Measurements from ENCODE around the gene POLG. TPM values are rescaled to one million over a fixed set of nuclear protein-coding genes. Genes with fewer than 3 reads are reported as not detected.
A peak's percentile ranks its signal among the peaks of the same experiment; 100 is the strongest.

The POLG gene
- 56.2 TPM for total RNA-seq

DNA sequence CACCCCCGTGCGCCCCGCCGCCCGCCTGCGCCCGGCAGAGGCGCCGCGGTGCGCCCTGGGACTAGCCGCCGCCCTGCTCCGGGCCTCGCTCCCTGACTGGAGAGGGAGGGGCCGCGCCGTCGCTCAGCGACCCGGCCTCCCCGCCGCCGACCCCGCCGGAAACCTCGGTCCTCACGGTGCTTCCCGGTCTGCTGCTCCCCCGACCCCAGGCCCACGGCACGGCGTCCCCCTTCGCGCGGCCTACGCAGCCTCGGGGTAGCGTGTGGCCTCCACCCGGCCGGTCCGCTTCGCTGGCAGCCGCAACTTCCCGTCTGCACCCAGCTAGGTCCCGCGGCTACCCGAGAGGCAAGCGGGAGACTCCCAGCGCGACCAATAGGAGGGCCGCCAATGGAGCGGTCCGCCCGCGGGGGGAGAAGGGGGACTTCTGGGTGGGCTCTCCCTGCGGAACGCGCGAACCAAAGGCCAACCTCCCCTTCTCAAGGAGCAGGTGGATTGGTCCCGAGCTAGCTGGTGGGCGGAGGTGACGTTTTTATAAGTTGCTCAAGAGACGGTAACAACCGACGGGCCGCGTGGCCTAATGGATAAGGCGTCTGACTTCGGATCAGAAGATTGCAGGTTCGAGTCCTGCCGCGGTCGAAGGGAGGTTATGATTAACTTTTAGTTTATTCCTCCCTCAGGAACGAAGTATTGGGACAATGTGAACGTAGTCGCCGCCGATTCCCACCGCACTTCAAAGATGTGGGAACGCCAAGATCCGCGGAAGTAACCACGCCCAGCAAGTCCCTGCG is at the start of gene POLG:
Gene POLG (minus strand): TSS at position 315 of the 788 bp plus-strand sequence. CDS start 1,070 bp downstream, outside the sequence.
- DNase-seq (ENCODE audit: low spot score), result peak; percentile 98

DNA sequence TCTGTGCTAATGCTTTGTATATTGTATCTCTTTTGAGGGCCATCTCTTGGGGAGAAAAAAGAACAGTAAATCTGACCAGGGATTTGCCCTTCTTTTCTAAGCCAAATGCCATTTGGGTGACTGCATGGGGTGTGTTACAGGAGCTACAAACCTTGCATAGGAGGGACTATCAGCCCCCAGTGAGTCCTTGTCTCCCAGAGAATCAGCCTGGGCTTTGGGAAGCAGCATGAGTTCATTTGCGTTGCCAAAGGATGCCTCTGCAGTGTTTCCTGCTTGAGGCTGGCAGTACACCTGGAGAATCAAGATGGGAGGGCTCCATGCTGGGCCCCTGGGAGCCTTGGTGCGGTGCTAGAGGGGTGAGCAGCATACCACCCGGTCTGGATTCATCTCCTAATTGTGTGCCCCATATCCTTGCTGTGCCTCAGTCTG is 49.6 kb upstream of the POLG start:
- no peak for DNase-seq (ENCODE audit: low spot score)

DNA sequence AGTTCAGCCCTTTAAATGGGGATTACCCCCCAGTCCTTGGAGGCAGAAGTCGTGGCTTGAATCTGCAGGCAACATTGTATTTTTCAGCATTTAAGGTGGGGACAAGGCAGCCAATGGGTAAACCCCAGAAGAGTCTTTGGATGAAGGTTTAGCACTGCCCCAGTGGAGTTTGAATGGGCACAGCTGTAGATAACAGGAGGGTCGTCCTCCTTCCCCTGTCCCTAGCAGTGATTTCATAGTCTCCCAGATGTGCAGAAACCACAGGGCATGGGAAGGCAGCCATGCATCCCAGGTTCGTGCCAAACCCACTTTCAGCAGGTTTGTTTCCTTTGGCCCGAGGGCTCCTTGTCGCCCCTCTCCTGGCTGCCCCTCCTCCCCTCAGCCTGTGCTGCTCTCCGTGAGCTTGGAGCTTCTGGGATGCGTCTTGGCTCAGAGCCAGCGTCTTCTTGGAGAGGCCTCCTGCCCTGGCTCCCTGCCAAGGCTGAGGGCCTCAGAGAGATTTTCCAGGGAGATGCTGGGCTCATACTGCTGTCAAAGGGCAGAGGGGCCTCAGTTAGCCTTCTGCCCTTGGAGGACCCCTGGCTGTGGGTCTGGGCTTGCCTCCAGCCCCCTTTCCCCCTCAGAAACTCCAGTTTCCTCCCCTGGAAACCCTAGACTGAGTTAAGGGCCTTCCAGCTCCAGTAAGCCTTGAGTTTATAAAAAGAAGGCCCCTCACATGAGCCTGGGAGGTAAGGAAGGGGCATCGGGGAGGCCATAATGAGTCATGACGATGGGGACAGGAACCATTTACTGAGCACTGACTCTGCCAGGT is 48.9 kb upstream of the POLG start:
- peak; percentile 38 for DNase-seq (ENCODE audit: low spot score)

DNA sequence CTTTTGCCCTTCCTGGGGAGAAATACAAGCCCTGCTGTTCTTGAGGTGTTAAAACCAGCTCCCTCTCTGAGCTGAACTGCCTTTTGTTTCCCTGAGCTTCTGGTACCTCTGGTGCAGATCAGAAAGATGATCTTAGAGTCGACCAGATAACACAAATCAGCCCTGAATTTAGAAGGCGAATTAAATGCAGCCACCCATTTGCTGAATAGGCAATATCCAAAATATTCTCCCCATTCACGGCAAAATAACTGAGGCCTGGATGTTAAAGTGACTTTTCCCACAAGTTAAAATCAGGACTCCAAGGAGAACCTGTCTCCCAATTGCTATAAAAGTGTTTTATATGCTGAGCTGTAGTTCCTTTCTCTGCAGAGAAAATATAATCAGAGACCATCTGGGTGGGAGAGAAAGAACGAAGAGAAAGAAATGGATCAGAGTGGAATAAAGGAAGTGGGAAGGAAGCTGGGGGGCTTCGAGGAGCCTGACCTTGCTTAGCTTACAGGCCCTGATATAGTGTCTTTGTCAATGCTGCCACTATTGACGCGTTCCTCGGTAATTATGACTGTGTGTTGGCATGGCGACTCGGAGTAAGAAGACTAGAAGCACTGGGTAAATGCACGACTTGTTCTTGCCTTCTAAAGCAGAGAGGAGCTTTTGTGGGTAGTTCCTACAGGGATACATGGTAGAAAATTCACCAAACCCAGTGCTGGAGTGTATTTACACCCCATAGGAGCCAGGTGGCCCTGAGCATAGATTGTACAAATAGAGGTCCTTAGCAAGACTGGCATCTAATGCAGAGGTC is 47.5 kb upstream of the POLG start:
- no peak for DNase-seq (ENCODE audit: low spot score)

DNA sequence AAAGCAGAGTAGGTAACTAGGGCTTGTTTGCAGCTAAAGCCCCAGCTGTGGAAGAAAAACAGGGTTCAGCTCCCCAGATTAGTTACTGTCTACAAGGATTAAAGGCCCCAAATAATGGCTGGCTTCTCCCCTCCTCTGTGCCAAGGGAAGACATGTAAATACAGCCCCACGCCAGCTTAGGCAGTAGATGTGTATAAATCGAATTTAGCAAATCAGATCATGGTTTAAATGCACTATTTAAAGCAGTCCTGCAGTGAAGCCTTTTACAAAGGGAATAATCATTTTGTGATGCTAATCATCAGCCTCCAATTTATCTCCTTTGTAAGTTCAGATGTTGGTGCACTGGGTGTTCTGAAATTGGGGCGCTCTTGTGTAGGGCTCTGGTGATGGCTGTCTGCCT is 46.7 kb upstream of the POLG start:
- DNase-seq (ENCODE audit: low spot score), result no peak

DNA sequence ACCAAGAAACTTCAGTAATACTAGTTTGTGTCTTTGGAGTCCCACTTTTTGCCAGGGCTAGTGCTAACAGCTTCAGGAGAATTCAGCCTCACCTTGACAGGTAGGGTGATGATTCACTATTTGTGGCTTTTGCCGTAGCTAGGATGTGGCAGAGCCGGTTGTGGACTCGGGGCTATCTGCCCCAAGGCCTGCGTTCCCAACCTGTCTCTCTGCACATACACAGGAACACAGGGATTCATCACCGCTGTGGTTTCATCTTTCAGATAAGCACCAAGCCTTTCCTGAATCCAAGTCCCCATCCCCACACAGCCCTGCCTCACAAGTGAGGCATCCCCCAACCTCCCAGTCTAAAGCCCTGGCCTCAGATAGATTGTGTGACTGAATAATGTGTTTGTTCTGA is 45.2 kb upstream of the POLG start:
- DNase-seq (ENCODE audit: low spot score), result no peak

DNA sequence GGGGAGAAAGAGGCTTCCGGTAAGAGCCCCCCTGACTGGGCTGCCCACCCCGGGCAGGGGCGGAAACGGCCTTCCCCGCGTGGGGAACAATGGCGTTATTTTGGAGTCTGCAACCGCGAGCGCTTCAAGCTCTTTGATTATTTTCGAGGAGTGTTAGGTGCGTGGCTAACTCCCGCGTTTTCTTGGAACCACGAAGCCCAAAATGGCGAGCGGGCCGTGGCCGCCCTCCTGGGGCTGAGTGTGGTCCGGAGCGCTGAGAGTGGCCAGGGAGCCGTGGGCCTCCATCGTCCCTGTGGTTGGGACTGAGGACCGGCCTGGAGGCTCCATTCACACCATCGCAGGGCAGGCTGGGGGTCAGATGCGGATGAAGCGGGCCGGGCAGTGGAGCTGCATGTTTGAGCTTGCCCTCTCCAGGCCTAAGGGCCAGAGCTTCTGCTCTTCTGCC is 44.6 kb upstream of the POLG start:
- no peak for DNase-seq (ENCODE audit: low spot score)

DNA sequence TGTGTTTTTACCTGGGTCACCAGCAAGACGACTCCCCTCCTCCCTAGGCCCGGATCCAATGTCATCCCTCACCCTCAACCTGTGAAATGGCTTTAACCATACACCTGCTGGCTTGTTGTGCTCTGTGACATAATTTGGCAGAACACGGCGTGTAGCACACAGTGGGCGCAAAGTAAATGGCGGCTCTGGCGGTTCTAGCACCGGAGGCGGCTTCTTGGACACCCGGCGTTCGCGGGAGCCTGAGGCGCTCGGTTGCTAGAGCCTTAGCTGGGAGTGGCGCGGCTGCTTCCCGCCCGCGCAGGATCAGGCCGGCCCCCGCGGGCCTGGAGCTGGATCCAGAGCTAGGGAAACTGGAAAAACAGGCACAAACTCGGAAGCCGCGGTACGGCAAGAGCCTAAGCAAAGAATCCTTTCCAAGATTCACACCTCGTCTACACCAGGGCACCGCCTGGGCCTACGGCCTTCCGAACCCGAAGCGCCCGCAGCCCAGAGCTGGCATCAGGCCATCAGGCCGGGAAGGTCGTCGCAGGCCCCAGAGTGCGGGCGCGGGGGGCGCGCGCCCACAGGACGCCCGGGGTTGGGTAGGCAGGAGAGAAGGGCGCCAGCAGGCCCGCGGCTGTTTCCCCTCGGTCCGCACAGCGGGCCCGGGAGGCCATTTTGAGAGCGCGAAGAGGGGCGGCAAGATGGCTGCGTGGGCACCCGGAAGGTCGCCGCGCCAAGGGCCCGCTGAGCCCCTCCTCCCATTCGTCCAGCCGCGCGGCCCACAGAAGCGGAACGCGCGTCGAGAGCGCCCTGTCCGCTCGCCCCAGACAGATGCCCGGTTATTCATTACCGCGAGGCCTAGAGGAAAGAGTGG is 43.9 kb upstream of the POLG start:
- no peak for DNase-seq (ENCODE audit: low spot score)

DNA sequence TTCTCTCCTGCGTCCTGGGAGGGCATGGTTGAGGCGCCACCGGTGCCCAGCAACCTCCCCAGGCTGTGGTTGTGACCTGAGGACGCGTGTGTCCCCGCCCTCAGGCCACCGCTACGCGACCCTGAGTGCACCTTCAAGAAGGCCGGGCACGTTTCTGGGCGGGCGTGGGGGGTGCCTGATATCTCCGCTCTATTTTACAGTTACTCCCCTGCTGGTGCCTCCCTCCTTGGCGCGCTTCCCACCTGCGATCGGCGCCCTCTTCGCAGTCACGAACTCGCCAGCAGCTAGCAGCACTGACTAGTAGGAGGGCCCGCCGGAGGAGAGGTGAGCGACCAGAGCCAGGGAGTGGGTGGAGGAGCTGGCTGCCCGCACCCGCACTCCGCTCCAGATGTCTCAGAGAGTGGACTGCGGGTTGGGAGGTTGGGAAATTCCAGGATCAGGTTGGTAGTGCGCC is 43.2 kb upstream of the POLG start:
- DNase-seq (ENCODE audit: low spot score), result no peak

DNA sequence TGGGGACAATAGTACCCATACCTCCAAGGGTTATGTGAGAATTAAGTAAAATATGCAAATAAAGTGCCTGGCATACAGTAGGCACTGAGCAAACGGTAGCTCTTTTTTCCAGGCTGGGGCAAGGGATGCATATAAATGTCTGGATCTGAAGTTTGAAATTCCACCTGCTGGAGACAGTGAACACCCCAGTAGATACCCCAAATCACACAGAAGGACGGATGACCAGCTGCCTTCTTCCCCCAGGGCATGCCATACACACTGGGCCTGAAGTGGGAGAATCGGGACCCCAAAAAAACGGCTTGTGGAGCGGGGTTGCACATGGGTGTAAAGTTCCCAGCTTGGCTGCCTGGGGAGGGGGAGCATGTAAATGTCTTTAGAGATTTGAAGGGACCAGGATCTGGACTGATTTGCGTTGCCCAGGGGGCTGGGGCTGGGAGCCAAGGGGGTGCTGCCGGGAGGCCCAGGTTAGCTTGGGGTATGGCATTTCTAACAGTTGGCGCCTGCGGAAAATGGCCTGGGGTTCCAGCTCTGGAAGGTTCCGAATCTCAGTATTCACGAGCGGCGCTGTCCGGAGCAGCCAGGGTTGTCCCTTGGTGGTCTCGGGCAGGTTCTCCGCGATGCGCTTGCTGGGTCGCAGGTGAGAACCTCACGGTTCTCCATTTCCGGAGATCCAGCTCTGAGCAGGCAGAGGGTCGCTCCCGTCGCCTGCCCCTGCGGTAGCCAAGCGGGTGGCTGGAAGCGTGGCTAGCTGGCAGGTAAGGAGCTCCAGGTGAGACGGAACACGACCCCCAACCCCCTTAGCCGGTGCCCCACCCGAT is 42.6 kb upstream of the POLG start:
- no peak for DNase-seq (ENCODE audit: low spot score)

DNA sequence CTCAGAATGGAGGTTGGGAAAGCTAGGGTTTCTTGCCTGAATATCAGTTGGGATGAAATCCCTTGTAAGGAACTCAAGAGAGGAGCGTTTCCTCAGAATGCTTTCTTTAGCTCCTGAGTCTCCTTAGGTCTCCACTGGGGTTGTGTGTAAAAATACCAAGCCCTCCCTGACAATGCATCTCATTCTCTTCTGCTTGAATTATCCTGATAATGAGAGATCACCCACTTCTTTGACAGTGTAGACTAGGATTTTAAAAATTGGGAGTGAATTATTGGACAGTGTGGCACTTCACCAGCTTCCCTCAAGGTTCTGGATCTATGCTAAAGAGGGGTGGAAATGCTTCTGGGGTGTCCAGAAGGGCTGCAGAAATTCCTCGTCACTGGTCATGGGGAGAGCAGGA is 41.8 kb upstream of the POLG start:
- no peak for DNase-seq (ENCODE audit: low spot score)

DNA sequence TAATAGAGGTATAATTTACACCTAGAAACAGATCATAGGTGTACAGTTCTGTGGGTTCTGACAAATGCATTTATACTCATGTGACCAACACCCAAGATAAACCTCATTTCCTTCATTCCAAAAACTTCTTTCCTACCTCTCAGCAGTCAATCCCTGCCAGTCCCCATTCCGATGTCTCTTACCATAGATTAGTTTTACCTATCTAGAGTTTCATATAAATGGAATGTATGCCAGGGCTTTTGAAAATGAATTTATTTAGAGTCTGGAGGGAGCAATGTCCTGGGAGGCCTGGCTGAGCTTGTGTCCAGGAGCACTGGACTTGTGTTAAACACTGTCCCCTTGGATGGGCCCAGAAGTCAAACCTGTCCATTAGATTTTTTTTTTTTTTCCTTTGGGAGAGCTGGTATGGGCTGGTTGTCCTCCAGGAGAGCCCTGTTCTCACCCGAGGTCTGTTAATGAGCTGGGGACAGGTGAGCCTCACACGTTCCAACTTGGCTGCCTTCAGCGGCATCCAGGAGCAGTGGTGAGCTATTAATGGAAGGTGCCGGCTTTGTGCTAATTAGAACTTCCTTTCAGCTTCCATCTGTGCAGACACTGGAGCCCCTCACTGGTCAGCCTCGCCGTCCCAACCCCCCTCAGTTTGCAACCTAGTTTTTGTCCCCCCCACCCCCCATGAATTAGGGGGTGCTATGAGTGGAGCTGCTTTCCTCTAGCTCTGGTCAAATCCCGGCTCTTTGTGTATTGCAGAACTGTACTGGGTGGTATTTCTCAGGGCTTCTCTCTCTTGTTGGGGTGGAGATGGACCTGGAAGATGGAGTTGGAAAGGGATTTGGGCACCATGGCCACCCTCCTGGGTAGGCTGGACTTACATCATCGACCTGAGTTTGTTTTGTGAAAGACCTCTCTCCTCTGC is 40.7 kb upstream of the POLG start:
- DNase-seq (ENCODE audit: low spot score), result no peak

DNA sequence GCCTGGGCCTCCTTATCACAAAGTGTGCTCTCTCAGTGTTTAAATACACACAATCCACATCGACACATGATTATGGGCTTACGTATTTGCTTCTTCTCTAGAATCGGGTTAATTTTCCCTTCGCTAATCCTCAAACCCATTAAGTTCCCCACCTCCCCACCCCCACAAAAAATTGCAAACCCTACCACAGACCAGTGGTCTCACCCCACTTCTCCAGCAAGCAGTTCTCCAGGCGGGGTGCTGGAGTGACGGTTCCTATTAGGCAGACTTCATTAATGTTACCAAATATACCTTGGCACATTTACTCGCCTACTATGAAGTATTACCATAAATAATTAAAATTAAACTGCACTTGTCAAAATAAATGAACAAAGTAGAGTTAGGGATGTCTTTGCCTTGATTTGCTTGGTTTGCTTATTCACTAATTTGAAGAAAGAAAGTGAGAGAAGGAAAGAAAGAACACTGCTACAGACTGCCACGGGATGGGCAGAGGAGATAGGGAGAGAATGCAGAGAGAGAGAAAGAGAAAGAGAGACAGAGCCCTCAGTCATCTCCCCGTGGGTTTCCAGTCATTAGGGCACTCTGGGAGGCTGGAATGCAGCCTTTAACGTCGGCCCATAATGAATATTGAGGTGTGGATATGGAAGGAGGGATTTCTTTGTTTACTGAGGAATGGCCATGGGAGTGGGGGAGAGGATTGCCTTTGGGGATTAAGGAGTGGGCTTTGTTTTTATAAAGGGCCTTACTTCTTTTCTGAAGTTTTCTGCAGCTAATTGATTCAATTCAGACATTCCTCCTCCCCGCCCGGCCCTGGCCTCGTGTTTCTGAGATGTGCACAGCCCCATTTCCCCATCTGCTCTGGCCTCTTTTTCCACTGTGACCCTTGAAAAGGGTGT is 39.7 kb upstream of the POLG start:
- DNase-seq (ENCODE audit: low spot score), result no peak

DNA sequence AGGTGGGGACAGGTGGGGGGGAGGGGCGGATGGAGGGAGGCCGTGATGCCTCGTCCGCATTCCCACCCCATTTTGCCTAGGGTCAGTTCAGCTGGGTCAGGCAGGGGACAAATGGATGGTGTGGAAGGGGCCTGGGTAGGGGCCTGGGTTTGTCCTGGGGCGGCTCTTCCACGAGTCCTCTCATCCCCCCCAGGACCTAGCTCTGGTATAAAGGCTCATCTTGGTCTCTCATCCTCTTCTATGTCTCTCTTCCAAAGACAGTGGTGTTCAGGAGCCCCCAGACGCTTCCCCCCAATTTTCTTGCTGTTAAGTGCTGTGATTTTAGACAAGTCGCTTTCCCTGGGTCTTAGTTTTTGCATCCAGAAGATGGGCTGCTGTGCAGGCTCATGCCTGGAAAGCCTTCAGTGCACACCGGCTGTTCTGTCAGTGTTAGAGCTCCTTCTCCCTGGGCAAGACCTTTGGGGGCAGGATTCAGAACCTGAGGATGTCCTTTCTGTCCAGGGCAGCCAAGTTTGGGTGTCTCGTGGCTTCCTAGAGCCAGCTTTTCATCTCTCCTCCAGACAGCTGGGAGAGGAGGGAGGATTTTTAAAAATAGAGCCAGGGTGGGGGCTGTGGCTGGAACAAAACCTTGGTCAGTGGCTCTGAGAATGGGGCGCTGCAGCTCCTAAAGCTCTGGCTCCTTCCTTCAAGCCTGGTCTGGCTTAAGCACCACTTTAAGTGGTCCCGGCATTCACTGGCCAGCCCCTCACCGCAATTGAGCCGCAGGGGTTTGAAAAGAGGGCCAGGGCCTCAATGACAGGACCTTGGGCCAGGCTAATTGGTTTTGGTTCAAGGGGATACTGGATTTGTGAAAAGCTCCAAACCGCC is 37.7 kb upstream of the POLG start:
- no peak for DNase-seq (ENCODE audit: low spot score)

DNA sequence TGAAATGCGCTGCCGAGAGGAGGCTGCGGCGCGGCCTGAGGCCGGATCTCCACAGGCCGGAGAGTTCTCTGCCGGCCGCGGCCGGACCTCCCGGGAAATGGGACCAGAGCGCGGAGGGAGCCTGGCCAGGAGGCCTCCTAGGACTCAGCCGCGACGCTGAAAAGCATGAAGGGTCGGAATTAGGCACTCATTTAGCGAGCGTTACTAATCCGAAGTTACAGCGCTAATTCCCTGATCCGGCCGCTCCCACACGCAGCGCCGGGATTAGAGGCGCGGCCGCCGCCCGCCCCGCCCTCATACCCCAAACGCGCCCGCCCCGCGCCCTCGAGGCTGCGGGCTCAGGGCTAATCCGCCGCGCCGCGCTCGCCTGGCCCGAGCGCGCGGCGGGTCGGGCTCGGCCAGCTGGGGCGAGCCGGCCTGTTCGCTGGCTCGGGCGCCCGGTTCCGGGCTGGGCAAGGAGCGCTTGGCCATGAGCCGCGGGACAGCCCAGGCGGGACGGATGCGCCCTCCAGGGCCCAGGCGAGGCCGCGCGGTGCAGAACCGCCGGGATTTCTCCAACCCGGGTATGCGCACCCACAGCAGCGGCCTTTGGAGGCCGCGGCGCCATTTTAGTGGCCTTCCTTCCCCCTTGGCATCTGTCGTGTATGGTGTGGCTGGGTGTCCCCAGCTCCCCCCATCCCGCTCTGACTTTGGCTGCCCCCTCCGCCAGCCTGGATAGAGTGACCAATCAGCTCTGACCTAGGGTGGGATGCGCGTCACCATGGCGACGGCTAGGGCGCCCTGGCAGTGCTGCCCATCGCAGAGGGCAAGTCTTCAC is 36.8 kb upstream of the POLG start:
- no peak for DNase-seq (ENCODE audit: low spot score)

DNA sequence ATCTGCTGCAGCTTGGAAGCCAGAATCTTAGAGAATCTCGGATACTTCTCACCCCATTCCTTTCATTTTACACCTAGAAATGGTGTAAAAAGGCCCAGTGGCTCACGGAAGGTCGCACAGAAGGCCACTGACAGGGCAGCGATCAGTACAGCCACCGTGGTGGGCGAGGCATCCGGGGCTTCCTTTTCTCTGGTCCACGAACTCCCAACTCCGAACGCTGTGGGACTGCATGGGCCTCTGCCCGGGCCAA is 36.3 kb upstream of the POLG start:
- DNase-seq (ENCODE audit: low spot score), result no peak

Measured in mucosa of gallbladder (tissue), 1 donor.